Hepatocyte (in vitro differentiated cells): ENCODE measurements around the gene HERPUD1.
"Not testable (repeated sequence)": the region's sequence is repeated elsewhere in the genome, so short reads cannot be mapped to it uniquely, and the experiment has no call there.

ENCODE experiments used
- CTCF ChIP-seq: fragments of 200-600 bp; sonication (generic); IDR thresholded peaks from 2 replicates; pipeline ENCODE4 v1.5.1; 2016; ENCODE audit warnings: antibody characterized with exemption, mild to moderate bottlenecking; ENCODE audit not compliant: poor library complexity
- EZH2 ChIP-seq: fragments of 200-600 bp; sonication (generic); IDR thresholded peaks from 2 replicates; pipeline ENCODE4 v1.6.1; 2016; ENCODE audit warnings: antibody characterized with exemption, mild to moderate bottlenecking, borderline replicate concordance

GRCh38 chr16:56986908-56987307, 55.0 kb downstream of the HERPUD1 start:
- TF ChIP-seq EZH2, CTCF: not testable (repeated sequence)
